ENCODE measurements around the gene R3HCC1L.

R3HCC1L gene

DNA sequence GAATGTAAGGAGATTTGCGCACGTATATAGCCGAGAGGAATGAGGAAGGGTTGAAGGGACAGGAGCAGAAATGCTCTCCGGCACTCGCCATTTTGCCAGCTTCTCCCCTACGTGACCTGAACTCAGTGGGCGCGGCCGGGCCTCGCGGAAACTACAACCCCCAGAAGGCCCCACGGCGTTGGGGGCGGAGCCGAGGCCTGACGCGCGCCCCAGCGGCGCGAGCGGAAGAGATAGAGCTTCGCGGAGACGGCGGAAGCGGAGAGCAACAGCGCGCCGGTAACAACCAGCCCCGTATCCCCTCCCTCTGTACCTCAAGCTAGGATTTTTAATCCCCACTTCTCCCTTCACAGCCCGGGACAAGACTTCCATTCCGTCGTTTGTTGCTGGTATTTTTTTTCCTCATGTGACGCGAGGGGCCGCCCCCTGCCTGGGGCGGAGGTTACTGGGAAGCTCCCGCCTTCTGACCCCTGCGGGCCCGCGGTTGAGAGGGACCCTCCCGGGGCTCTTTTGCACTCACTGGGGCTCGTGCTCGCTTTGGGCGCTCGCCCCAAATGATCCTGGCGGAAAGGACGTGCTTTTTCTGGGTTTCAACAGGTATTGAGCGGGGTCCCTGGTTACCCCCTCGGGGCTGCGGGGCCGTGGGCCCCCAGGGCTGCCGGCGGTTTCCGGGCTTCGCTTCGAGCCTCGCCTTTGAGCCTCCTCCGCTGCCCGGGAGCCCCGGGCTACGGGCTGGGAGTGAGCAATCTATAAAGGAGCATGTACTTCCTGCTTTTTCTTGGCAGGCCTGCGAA is at the start of gene R3HCC1L:
TSS of gene R3HCC1L (plus strand) at position 227 of the 791 bp plus-strand sequence. CDS start 73,458 bp downstream, outside the sequence.
- DNase-seq: peak; percentile 80

DNA sequence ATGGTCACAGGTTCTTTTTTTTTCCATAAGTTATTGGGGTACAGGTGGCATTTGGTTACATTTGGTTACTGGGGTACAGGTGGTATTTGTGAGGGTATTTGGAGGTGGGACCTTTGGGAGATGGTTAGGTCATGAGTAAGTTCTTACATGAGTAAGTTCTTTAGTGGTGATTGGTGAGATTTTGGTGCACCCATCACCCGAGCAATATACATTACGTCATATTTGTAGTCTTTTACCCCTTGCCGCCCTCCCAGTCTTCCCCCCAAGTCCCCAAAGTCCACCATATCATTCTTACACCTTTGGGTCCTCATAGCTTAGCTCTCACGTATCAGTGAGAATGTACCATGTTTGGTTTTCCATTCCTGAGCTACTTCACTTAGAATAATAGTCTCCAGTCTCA is 49.2 kb upstream of the R3HCC1L start:
- no peak for DNase-seq

DNA sequence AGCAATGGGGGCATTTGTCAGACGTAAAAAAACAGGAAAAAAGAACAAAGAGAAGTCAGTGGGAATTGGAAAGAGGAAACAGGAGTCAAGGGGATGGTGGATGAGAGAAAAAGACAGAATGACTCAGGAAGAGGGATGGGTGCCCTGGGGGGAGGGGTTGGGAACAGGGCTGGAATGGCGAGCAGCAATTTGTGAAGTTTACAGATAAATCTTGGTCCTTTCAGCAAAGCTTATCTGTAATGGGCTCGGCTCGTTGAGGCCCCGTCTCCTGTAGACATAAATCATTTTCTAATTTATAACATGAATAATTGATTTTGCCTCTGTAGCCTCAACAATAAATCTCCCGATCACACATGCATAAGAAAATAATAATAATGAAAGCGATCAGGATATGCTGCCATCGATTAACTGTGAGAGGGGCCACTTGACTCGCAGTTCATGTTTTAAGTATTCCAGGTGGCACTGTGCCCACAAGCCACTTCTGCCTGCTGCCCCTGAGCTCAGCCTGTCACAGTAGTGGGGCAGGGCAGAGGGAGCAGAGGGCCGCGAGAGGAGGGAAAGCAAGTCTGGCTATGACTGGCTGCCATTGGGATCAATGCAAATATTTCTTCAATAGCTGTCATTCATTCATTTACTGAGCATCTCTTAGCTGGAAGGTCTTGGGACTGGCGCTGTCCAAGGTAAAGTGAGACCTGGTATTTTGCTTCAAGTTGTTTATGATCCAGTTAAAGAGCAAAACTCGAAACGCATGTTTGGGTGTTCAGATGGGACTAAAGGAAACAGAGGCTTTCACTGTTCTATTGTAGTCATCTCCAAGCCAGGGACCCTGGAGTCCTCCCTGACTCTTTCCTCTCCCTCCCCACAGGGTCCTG is 47.4 kb upstream of the R3HCC1L start:
- DNase-seq: no peak

DNA sequence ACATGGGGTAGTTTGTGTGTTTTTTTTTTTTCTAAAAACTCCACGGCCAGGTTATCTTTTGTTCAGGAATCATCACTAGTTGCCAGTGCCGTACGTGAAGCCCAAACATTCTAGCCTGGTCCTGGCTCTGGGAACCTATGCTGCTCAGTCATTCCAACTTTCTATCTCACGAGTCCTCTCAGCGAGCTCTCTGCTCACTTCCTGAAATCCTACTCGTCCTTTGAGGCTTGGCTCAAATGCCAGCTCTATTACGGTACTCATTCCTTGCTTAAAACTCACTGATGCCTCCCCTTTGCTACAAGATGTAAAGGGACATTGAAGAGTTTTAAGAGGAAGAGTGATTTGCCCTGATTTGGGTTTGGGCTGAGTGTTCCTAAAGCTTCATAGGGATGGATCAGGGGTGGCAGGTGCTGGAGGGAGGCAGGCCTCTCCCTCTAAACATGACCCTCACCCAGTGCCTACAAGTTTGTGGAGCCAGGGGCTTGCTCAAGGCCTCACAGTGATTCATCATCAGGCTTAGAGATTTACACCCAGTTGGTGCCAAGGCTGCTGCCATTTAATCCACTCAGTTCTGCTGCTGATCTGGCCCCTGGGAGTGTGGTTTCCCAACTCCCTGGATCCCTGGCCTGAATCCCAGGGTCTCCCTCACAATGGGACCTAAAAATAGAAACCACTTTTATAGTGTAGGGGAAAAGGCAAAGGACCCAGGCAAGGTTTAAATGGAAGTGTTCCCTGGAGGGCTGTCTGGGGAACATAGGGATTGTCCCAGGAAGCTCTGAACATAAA is 46.1 kb upstream of the R3HCC1L start:
- no peak for DNase-seq

DNA sequence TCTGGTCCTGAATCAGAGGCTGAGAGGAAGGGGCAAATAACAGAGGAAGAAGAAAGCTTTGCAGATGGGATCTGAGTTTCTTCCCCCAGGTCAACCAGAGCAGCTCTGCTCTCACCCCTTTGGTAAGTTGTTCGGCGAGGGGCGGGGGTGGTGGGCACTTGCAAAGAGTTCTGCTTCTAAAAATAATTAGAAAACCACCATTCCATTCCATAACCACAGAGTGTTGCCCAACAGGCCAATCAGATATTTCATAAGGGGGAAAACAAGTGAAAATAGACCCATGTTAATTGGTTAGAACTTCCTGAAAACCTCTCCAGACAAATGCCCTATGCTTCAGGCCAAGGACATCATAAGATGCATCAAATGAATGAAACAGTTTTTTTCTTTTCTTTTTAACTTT is 43.6 kb upstream of the R3HCC1L start:
- no peak for DNase-seq

DNA sequence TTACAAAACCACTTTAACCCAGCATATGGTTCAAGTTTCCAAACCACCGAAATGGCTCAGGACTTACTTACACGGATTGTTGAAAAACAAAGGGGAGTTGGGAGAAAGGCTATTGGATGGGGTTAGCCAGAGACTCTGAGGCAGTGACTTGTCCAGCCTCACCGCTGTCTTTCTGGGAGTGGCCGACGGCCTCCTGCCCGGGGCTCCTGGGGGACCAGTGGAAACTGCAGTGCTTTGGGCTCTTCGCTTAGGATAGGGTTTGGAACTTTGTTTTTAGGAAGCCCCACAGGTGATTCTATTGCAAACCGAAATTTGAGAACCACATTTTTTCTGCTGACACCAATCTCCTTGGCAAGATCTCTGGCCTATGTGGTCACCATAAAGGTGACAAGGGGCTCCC is 38.1 kb upstream of the R3HCC1L start:
- DNase-seq: no peak

DNA sequence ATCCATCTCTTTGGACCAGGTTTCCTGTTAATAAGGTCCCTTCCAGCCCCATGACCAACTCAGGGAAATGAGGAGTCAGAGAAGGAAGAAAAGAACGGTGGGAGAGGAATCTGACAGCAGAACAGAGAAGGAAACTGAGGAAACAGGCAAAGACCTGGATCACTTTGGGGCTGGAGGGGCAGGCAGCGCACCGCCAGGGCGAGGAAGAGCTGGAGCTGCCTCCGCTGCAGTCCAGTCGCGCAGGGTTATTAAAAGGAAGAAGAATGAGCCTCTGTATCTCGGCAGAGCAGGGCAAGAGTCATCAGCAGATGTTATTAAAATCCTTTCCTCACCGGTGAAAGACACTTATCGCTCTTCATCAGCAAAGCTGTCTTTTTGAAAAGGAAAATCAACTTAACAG is 37.7 kb upstream of the R3HCC1L start:
- DNase-seq: no peak

DNA sequence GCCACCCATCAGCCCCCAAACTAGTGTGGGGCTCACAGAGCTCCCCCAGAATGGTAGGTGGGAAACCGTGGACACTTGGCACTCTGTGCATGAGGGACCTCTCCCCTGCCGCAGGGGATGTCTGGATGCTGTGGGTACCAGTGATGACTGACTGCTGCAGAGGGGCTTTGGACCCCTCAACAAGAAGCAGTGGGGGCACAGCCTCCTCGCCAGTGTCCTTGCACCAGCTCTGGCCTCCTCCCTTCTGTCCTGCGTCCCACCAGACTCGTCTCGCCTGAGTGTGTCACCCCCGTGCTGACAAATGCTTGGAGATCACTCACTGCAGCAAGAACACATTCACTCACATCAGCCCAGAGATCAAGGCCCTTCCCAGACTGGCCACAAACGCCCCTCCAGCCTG is 37.3 kb upstream of the R3HCC1L start:
- DNase-seq: no peak

DNA sequence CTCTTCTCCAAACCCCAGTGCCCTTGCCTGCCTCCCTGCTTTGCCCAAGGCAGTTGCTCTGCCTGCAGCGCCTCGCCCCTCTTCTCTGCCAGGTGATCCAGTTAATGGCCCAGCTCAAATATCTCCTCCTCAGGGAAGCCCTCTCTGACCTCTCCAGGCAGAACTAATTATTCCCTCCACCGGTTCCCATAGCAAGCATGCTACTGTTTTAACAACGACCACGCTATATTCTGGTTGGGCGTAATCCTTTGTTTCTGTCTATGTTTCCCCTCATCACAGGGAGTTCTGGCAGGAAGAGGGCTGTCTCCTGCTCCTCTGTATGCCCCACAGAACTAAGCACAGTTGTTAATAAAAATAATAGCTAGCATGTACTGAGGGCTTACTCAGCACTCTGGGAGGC is 36.8 kb upstream of the R3HCC1L start:
- DNase-seq: no peak

DNA sequence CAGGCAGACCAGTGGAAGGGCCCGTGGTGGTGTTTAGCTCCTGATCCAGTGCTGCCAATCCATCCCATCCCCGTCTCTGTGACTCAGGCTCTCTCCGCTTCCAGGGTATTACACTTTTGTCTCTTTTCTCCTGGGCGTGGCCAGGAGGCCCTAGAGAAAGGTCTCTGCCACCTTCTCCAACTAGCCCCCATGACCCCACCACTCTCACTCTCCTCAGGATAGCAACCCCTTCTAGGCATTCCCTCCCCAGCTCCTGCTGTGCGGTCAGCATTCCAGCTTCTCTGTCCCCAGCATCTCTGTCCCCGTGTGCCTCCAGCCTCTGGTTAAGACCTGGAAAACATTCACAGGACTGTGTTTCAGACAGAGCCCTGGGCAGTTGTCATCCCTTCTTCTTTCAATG is 36.2 kb upstream of the R3HCC1L start:
- DNase-seq: no peak

DNA sequence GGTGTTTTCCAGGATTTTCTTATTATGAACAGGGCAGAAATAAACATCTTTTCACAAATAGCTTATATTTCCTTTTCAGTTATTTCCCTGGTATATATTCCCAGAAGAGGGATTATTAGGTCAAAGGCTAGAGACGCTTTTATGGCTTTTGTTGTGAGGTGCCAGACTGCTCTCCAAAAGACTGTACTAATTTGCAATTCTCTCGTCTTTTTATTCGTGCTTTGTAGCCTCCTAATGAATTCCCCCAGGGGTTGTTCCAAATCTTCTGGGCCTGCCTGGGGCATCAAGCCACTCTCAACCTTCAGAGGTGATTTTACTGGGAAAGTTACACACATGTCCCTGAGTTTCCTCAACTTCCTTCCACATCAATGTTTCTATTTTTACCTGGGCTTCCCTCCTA is 34.0 kb upstream of the R3HCC1L start:
- no peak for DNase-seq

DNA sequence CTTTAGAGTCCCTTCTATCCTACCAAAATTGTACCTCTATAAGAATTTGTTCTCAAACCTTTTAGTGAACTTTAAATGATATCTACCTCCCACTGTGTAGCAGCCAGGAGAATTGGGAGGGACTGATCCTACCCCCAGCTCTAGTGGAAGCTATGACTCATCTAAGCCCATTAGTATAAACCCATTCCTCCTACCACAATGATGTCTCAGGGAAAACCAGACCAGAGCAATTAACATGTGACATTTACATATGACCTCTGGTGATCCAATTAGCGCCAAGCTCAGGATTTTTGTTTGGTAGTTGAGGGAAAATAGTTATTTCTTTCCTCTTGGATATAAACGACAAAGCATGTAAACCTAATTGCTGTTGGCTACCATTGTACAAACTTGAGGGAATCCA is 33.1 kb upstream of the R3HCC1L start:
- DNase-seq: no peak

DNA sequence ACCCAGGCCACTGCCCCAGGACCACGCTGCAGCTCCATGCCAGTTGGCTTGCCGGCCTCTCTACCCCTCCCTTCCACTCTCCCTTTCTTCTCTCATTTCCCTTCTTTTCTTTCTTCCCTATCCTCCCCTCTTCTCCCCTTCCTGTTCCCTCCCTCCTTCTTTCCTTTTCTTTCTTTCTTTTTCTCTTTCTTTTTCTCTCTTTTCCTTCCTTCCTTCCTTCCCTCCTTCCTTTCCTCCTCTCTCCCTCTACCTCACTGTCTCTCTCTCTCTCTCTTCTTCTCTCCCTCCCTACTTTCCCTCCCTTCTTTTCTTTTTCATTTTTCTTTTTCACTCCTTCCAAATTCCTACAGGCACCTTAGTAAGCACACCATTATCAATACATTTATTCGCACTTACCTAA is 30.3 kb upstream of the R3HCC1L start:
- DNase-seq: no peak

DNA sequence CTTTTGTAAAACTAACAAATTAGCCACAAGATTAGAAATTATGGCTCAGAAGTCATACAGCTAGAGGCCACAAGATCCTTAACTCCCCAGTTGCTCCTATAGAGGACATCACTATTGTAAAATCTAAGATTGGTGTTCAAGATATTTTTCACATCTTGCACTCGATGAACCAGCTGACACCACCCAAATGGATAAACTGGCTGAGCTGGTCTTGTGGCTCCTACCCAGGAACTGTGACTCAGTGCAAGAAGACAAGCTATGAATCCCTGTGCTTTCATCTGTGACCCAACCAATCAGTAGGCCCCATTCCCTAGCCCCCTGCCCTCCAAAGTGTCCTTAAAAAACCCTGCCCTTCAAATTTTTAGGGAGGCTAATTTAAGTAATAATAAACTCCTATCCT is 27.9 kb upstream of the R3HCC1L start:
- DNase-seq: no peak

DNA sequence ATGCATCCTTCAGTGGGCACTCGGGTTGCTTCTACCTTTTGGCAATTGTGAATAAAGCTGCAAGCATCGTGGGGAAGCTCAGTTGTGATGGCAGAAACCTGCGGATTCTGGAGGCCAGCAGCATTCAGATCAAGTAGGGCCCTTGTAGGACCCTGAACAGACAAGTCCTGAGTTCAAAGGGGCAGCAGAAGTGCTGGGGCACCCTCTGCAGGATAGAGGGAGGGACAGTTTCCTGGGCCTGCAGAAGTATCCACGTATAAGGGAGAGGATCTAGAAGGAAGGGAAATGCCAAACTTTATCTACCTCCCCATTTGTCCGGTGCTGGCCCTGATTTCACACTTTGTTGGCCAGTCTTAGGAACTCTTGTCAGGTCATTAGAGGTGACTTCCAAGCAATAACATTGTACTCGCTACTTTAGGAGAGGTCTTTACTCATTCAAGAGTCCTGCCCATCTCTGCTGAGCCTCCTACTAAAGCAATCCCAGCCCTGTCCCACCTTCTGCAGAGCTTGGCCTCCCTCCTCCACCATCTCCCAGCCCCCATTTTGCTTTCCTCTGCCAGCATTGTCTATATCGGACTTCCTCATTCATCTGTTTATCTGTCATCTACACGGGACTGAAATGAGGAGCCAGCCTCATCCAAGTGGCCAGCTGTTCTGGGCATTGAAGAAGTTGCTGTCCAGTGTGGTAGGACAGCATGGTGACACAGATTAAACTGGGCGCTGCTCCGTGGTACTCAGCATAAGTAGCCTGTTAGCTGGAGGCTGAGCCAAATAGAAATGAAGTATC is 26.6 kb upstream of the R3HCC1L start:
- no peak for DNase-seq

DNA sequence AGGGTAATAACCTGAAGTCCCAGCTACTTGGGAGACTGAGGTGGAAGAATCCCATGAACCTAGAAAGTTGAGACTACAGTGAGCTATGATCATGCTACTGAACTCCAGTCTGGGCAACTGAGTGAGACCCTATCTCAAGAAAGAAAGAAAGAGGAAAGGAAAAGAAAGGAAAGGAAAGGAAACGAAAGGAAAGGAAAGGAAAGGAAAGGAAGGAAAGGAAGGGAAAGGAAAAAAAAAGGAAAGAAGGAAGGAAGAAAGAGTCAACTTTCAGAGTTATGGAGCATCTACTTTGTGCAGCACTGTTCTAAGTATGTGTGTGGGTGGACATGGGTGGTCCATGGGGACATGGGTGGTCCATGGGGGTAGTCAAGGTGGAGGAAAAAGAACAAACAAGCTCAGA is 24.1 kb upstream of the R3HCC1L start:
- DNase-seq: no peak

DNA sequence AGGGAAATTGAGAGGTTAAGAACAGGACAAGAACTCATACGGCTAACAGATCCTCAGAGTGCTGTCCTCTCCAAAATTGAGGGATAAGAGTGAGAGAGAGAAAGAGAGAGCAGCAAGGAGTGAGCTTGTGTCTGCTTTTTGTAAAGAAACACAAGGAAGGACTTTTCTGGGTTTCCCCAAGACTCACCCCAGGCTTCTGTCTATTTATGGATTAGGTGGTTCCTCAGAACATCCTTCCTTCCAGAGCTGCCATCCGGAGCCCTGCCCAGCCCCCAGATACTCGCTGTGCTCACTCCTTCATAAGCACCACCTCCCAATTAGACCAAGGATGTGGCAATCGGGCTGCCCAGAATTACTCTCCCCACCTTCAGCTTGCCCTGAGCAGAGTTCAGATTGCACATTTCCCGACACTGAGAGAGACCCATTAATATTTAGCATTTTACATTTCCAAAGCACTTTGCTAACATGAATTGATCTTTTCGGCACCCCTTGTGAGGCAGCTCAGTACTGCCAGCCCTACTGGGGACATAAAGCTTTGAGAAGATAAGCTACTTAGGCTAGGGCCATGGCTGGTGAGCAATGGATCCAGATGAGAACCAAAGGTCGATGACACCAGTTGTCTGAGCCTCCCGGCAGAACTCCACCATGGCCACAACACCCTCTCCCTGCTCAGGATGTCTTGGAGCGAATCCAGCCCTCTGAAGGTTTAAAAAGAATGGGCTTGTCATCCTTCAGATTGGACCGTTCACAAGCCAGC is 19.2 kb upstream of the R3HCC1L start:
- no peak for DNase-seq

DNA sequence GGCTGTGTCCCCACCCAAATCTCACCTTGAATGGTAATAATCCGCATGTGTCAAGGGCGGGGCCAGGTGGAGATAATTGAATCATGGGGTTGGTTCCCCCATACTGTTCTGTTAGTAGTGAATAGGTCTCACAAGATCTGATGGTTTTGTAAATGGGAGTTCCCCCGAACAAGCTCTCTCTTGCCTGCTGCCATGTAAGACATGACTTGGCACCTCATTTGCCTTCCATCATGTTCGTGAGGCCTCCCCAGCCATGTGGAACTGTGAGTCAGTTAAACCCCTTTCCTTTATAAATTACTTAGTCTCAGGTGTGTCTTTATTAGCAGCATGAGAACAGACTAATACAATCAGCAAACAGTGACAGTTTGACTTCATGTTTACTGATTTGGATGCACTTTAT is 14.6 kb upstream of the R3HCC1L start:
- DNase-seq: no peak

DNA sequence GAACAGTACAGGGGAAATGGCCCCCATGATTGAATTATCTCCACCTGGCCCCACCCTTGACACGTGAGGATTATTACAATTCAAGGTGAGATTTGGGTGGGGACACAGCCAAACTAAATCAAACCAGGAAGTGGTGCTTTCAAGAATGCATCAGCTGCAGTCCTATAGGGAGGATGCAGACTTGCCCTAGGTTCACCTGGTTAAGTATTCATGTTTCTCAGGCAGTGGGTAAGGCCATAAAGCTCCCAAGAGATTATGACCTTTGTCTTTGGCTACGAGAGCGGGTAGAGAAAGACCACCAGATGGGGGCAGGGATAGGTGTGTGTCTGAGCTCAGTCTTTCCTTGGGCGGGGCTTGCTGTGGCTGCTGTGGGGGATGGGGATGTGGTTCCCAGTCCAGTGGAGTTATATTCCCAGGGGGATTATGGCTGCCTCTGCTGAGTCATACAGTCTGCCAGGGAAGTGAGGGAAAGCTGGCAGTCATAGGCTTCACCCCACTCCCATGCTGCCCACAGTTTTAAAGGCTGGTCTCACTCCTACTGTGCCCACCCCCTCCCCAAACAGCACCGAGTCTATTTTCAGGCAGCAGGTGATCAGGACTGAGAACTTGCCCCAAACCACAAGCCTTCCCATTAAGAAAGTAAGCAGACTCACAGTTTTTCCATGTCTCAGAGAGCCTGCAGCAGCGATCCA is 8.4 kb upstream of the R3HCC1L start:
- no peak for DNase-seq

DNA sequence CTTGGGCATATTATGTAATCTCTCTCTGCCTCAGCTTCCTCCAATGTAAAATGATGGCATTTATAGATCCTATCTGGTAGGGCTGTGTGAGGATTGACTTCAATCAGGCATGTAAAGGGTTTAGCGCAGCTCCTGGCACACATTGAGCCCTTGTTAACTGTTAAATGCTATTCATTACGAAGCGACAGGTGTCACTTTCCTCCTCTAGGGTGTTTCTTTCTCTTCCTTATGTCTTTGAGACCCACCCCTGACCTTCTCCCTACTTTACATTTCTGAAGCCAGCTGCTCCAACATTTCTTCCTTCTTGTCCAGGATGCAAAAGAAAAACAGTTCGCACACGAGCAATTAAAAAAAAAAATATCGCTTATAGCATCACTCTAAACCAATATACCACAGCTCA is 5.7 kb upstream of the R3HCC1L start:
- no peak for DNase-seq

DNA sequence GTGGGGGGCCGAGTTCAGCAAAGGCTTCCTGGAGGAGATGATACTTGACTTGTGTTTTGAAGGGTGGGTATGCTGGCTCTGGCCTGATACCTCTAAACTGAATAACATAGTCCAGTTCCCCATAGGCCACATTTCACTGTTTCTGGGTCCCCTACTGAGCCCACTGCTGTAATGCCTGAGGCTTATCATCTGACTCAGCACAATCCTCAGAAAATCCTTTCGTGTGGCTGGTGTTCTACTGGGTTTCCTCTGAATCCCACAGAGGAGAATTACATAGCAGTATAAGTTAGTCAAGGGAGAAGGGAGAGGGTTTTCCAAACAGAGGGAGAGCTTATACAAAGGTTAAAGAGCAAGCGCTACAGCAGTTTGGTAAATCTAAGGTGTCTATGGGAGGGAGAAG is 2.8 kb upstream of the R3HCC1L start:
- DNase-seq: no peak
